PFSK-1 (cell line): ENCODE data around the gene GPR137B.

ENCODE experiments used
- FOXP2 ChIP-seq: optimal IDR thresholded peaks from 2 replicates; pipeline ENCODE3; 2011; ENCODE audit warnings: borderline replicate concordance, control low read depth, inconsistent platforms; ENCODE audit not compliant: insufficient read depth; ENCODE audit errors: extremely low read length, extremely low read depth
- POLR2AphosphoS5 ChIP-seq: IDR thresholded peaks from 2 replicates; pipeline ENCODE4 v1.6.1; 2012; ENCODE audit warnings: low read depth, mild to moderate bottlenecking, control low read depth, low read length, moderate library complexity
- SIN3A ChIP-seq: IDR thresholded peaks from 2 replicates; pipeline ENCODE4 v1.6.1; 2012; ENCODE audit warnings: mild to moderate bottlenecking, low read length, moderate library complexity, borderline replicate concordance; ENCODE audit not compliant: insufficient read depth
- TAF1 ChIP-seq: IDR thresholded peaks from 2 replicates; pipeline ENCODE4 v1.6.1; 2012; ENCODE audit warnings: low read length, control low read depth, borderline replicate concordance; ENCODE audit not compliant: insufficient read depth
- TF ChIP-seq, protein P1 (sequence below), 2 experiments: IDR thresholded peaks; 2 replicates each; pipeline versions ENCODE4 v1.6.1 to v1.8.0; 2011 to 2012; ENCODE audit warnings: low read depth in 2 of 2, low read length in 2 of 2, control low read depth in 1 of 2, inconsistent platforms in 1 of 2, mild to moderate bottlenecking in 1 of 2, moderate library complexity in 1 of 2; ENCODE audit not compliant: insufficient read depth in 1 of 2

DNA sequence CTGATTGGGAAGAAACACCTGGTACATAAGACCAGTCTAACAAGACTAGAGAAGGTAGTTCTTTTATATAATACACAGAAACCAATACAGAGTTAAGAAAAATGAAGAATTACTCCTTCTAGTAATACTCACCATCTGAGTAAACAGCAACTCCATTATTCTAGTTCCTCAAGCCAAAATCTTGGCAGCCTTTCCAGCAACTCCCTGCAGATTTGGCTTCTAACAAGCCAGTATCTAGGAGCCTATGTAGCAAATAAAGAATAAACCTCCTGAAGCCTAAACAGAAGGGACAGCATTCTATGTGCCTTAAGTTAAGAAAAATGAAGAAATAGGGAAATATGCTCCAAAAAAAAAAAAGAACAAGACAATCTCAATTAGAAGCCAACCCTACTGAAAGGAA, 114.9 kb downstream of the GPR137B start:
- TF ChIP-seq POLR2AphosphoS5 (no peak), TAF1 (no peak), SIN3A (no peak), FOXP2 (no peak)
- TF ChIP-seq, protein P1, sequence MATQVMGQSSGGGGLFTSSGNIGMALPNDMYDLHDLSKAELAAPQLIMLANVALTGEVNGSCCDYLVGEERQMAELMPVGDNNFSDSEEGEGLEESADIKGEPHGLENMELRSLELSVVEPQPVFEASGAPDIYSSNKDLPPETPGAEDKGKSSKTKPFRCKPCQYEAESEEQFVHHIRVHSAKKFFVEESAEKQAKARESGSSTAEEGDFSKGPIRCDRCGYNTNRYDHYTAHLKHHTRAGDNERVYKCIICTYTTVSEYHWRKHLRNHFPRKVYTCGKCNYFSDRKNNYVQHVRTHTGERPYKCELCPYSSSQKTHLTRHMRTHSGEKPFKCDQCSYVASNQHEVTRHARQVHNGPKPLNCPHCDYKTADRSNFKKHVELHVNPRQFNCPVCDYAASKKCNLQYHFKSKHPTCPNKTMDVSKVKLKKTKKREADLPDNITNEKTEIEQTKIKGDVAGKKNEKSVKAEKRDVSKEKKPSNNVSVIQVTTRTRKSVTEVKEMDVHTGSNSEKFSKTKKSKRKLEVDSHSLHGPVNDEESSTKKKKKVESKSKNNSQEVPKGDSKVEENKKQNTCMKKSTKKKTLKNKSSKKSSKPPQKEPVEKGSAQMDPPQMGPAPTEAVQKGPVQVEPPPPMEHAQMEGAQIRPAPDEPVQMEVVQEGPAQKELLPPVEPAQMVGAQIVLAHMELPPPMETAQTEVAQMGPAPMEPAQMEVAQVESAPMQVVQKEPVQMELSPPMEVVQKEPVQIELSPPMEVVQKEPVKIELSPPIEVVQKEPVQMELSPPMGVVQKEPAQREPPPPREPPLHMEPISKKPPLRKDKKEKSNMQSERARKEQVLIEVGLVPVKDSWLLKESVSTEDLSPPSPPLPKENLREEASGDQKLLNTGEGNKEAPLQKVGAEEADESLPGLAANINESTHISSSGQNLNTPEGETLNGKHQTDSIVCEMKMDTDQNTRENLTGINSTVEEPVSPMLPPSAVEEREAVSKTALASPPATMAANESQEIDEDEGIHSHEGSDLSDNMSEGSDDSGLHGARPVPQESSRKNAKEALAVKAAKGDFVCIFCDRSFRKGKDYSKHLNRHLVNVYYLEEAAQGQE (IDR thresholded peaks at IDR 0.05; ENCODE audit: insufficient read depth in 1 of 2, low read depth in 2 of 2, low read length in 2 of 2), result no peak
